Effector memory CD4-positive, alpha-beta T cell (primary cell): ENCODE data around the gene NMT2.
A peak's percentile ranks its signal among the peaks of the same experiment; 100 is the strongest.

Experiments
- DNase-seq, 3 donors: peaks; one replicate each; pipeline ENCODE4 v3.0.0-alpha.2; 2020
- H3K27ac ChIP-seq: 2 replicates; pipeline ENCODE4 v1.7.0; 2013; ENCODE audit warnings: mild to moderate bottlenecking, low read length, moderate library complexity; ENCODE audit not compliant: insufficient read depth, poor library complexity, severe bottlenecking
- H3K27me3 ChIP-seq: replicated peaks from 2 replicates; pipeline ENCODE4 v1.7.0; 2013; ENCODE audit warnings: mild to moderate bottlenecking, low read length; ENCODE audit not compliant: insufficient read depth, control insufficient read depth, poor library complexity, severe bottlenecking
- H3K36me3 ChIP-seq: 2 replicates; pipeline ENCODE4 v1.7.0; 2013; ENCODE audit warnings: mild to moderate bottlenecking, low read length, moderate library complexity; ENCODE audit not compliant: control insufficient read depth, insufficient read depth
- H3K4me1 ChIP-seq: 2 replicates; pipeline ENCODE4 v1.7.0; 2013; ENCODE audit warnings: low read length, mild to moderate bottlenecking; ENCODE audit not compliant: control insufficient read depth, insufficient read depth, poor library complexity, severe bottlenecking
- H3K4me3 ChIP-seq: 2 replicates; pipeline ENCODE4 v1.7.0; 2013; ENCODE audit warnings: low read length, low read depth, mild to moderate bottlenecking; ENCODE audit not compliant: insufficient read depth, poor library complexity, severe bottlenecking
- H3K9me3 ChIP-seq: 2 replicates; pipeline ENCODE4 v1.7.0; 2013; ENCODE audit warnings: mild to moderate bottlenecking, low read length, moderate library complexity; ENCODE audit not compliant: control insufficient read depth

The NMT2 gene

GRCh38 chr10:15099886-15100285, 68.6 kb downstream of the NMT2 start:
- Histone ChIP-seq H3K4me1 (peaks cover 13% of the 10 kb centered on the region), H3K27me3 (no peaks in the 10 kb centered on the region), H3K9me3 (no peaks in the 10 kb centered on the region), H3K36me3 (peaks cover 35% of the 10 kb centered on the region), H3K4me3 (no peak overlapping the region), H3K27ac (peak overlapping the region; percentile 51)
- no peak for DNase-seq

GRCh38 chr10:15097011-15097812, 71.3 kb downstream of the NMT2 start, which contains the start of gene RPP38:
Gene RPP38 (plus strand): TSS chr10:15097355. CDS start chr10:15103315, 5,960 bp downstream.
- no peaks in the 10 kb centered on the region for H3K27me3 ChIP-seq
- peak within 1 kb of the TSS; percentile 79 for H3K4me3 ChIP-seq
- peak within 1 kb of the TSS; percentile 98 for H3K27ac ChIP-seq
- H3K4me1 ChIP-seq, result peaks cover 13% of the 10 kb centered on the region
- H3K36me3 ChIP-seq, result peaks cover 9% of the 10 kb centered on the region
- H3K9me3 ChIP-seq, result no peaks in the 10 kb centered on the region
- DNase-seq, result peak; percentile 83 to 93 (median 89)

- no peaks in the 10 kb centered on the region for H3K9me3 ChIP-seq
- peaks cover 13% of the 10 kb centered on the region for H3K4me1 ChIP-seq
- H3K27me3 ChIP-seq, result no peaks in the 10 kb centered on the region
- DNase-seq, result no peak
- H3K27ac ChIP-seq, result peak overlapping the region; percentile 98
- peaks cover 7% of the 10 kb centered on the region for H3K36me3 ChIP-seq
- peak overlapping the region; percentile 79 for H3K4me3 ChIP-seq
These were observed 71.9 kb downstream of the NMT2 start for GRCh38 chr10:15096661-15097010.

- H3K36me3 ChIP-seq, result no peaks in the 10 kb centered on the region
- no peaks in the 10 kb centered on the region for H3K27me3 ChIP-seq
- H3K4me1 ChIP-seq, result peaks cover 2% of the 10 kb centered on the region
- H3K9me3 ChIP-seq, result no peaks in the 10 kb centered on the region
- H3K4me3 ChIP-seq, result no peak overlapping the region
- no peak for DNase-seq
- no peak overlapping the region for H3K27ac ChIP-seq
These were observed 75.6 kb downstream of the NMT2 start for GRCh38 chr10:15092855-15093408.

GRCh38 chr10:15091418-15091817, 77.1 kb downstream of the NMT2 start:
- H3K4me1 ChIP-seq, result peaks cover 2% of the 10 kb centered on the region
- H3K27me3 ChIP-seq, result no peaks in the 10 kb centered on the region

GRCh38 chr10:15088428-15089261, 79.8 kb downstream of the NMT2 start, which contains the start of gene ACBD7:
Gene ACBD7 (minus strand): TSS chr10:15088776. CDS start chr10:15088728, 48 bp downstream.
- peaks cover 2% of the 10 kb centered on the region for H3K4me1 ChIP-seq
- peak within 1 kb of the TSS; percentile 63 for H3K4me3 ChIP-seq
- DNase-seq, result peak; percentile 63 to 72 (median 71)
- no peaks in the 10 kb centered on the region for H3K36me3 ChIP-seq
- no peak within 1 kb of the TSS for H3K27ac ChIP-seq
- no peaks in the 10 kb centered on the region for H3K9me3 ChIP-seq
- no peaks in the 10 kb centered on the region for H3K27me3 ChIP-seq

More at GRCh38 chr10:15091418-15091817, 77.1 kb downstream of the NMT2 start:
- Histone ChIP-seq H3K4me3 (no peak overlapping the region), H3K36me3 (no peaks in the 10 kb centered on the region), H3K27ac (no peak overlapping the region), H3K9me3 (no peaks in the 10 kb centered on the region)
- no peak for DNase-seq

GRCh38 chr10:15084502-15084922, 84.0 kb downstream of the NMT2 start:
- Histone ChIP-seq H3K4me1 (peaks cover 2% of the 10 kb centered on the region), H3K27ac (no peak overlapping the region), H3K36me3 (no peaks in the 10 kb centered on the region), H3K9me3 (no peaks in the 10 kb centered on the region), H3K27me3 (no peaks in the 10 kb centered on the region), H3K4me3 (no peak overlapping the region)
- DNase-seq, result peak in 1 of 3 donors; percentile 21

GRCh38 chr10:15083674-15084501, 84.6 kb downstream of the NMT2 start:
- no peak overlapping the region for H3K4me3 ChIP-seq

GRCh38 chr10:15075421-15075820, 93.1 kb downstream of the NMT2 start:
- no peaks in the 10 kb centered on the region for H3K9me3 ChIP-seq
- H3K27ac ChIP-seq, result no peak overlapping the region
- no peaks in the 10 kb centered on the region for H3K4me1 ChIP-seq
- no peak overlapping the region for H3K4me3 ChIP-seq
- no peaks in the 10 kb centered on the region for H3K36me3 ChIP-seq
- peaks cover 3% of the 10 kb centered on the region for H3K27me3 ChIP-seq
- no peak for DNase-seq

More at GRCh38 chr10:15083674-15084501, 84.6 kb downstream of the NMT2 start:
- H3K9me3 ChIP-seq, result no peaks in the 10 kb centered on the region
- no peaks in the 10 kb centered on the region for H3K27me3 ChIP-seq
- H3K36me3 ChIP-seq, result no peaks in the 10 kb centered on the region
- no peak overlapping the region for H3K27ac ChIP-seq
- DNase-seq, result no peak
- H3K4me1 ChIP-seq, result peaks cover 2% of the 10 kb centered on the region
